H1 (cell line): ENCODE data around the gene ADCY1.

Source experiments
- CEBPB ChIP-seq: IDR thresholded peaks from 2 replicates; pipeline ENCODE4 v1.6.1; 2012; ENCODE audit warnings: low read depth, low read length
- CHD1 ChIP-seq: IDR thresholded peaks from 2 replicates; pipeline ENCODE4 v1.6.1; 2012; ENCODE audit warnings: low read depth, low read length, improper control_type of control experiment
- CREB1 ChIP-seq: IDR thresholded peaks from 2 replicates; pipeline ENCODE4 v1.6.1; 2012; ENCODE audit warnings: inconsistent platforms
- EP300 ChIP-seq, 2 experiments: IDR thresholded peaks; 1 replicate in 1 of 2; 2 replicates in 1 of 2; pipeline ENCODE4 v1.6.1; 2011 to 2012; ENCODE audit warnings: low read depth in 2 of 2, low read length in 2 of 2, mild to moderate bottlenecking in 2 of 2, borderline replicate concordance in 1 of 2, inconsistent platforms in 1 of 2, moderate library complexity in 1 of 2
- EZH2 ChIP-seq: fragments of 200-600 bp; sonication (generic); IDR thresholded peaks from 2 replicates; pipeline ENCODE4 v1.7.1; 2012; ENCODE audit warnings: low read depth, mild to moderate bottlenecking, moderate library complexity, low read length, inconsistent platforms; ENCODE audit not compliant: severe bottlenecking
- NRF1 ChIP-seq: IDR thresholded peaks from 2 replicates; pipeline ENCODE4 v1.6.1; 2011; ENCODE audit warnings: mild to moderate bottlenecking, low read depth, low read length, improper control_type of control experiment
- POLR2A ChIP-seq, 2 experiments: IDR thresholded peaks; 1 replicate in 1 of 2; 2 replicates in 1 of 2; pipeline ENCODE4 v1.6.1; 2011; ENCODE audit warnings: low read depth in 2 of 2, low read length in 2 of 2, mild to moderate bottlenecking in 2 of 2; ENCODE audit errors: control extremely low read depth in 1 of 2
- RBBP5 ChIP-seq: IDR thresholded peaks from 2 replicates; pipeline ENCODE4 v1.7.1; 2012; ENCODE audit warnings: low read depth, mild to moderate bottlenecking, inconsistent platforms, low read length, moderate library complexity, borderline replicate concordance
- RXRA ChIP-seq: IDR thresholded peaks from 2 replicates; pipeline ENCODE4 v1.6.1; 2011; ENCODE audit warnings: low read depth, mild to moderate bottlenecking, low read length, moderate library complexity; ENCODE audit not compliant: insufficient read depth
- SUZ12 ChIP-seq: fragments of 200-600 bp; sonication (generic); IDR thresholded peaks from 2 replicates; pipeline ENCODE4 v1.6.1; 2012; ENCODE audit warnings: mild to moderate bottlenecking, inconsistent platforms, low read length, moderate library complexity, mixed read lengths
- TEAD4 ChIP-seq: IDR thresholded peaks from 2 replicates; pipeline ENCODE4 v1.6.1; 2012; ENCODE audit warnings: low read depth, low read length, inconsistent platforms, mixed read lengths
- YY1 ChIP-seq: IDR thresholded peaks from 2 replicates; pipeline ENCODE4 v1.6.1; 2011; ENCODE audit warnings: low read depth, mild to moderate bottlenecking, low read length
- TF ChIP-seq, protein P1 (sequence below), 3 experiments: IDR thresholded peaks; 1 replicate in 2 of 3; 2 replicates in 1 of 3; pipeline versions ENCODE4 v1.5.1 to v1.6.1; 2011; ENCODE audit warnings: low read length in 3 of 3, mild to moderate bottlenecking in 3 of 3, inconsistent platforms in 2 of 3, low read depth in 1 of 3, moderate library complexity in 1 of 3; ENCODE audit not compliant: insufficient read depth in 1 of 3; ENCODE audit errors: control extremely low read depth in 1 of 3

DNA sequence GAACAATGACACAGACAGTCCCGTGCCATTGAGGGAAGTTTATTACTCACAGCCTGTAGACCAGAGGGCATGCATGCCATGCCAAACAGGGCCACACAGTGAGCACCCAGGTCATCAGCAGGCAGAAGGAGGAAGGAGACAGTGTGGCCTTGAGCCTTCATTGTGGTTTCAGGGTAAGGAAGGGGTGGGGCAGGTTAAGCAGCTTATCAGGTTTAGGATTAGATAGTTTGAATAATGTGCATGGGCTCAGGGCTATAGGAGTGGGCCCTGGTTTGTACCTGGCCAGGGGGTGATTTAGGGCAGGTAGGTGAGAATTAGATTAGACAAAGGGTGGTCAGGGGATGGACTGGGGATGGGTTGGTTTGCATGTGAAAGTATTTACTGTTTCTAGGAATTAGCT lies 67.9 kb downstream of the ADCY1 start:
- TF ChIP-seq CREB1 (no peak), EZH2 (no peak), CHD1 (no peak), RBBP5 (no peak), EP300 (IDR thresholded peaks at IDR 0.05; ENCODE audit: borderline replicate concordance in 1 of 2, low read depth in 2 of 2, low read length in 2 of 2) (no peak), YY1 (no peak), NRF1 (no peak), TEAD4 (no peak), POLR2A (IDR thresholded peaks at IDR 0.05; ENCODE audit: control extremely low read depth in 1 of 2, low read depth in 2 of 2, low read length in 2 of 2) (no peak), SUZ12 (no peak), RXRA (no peak), CEBPB (no peak)
- TF ChIP-seq, protein P1, sequence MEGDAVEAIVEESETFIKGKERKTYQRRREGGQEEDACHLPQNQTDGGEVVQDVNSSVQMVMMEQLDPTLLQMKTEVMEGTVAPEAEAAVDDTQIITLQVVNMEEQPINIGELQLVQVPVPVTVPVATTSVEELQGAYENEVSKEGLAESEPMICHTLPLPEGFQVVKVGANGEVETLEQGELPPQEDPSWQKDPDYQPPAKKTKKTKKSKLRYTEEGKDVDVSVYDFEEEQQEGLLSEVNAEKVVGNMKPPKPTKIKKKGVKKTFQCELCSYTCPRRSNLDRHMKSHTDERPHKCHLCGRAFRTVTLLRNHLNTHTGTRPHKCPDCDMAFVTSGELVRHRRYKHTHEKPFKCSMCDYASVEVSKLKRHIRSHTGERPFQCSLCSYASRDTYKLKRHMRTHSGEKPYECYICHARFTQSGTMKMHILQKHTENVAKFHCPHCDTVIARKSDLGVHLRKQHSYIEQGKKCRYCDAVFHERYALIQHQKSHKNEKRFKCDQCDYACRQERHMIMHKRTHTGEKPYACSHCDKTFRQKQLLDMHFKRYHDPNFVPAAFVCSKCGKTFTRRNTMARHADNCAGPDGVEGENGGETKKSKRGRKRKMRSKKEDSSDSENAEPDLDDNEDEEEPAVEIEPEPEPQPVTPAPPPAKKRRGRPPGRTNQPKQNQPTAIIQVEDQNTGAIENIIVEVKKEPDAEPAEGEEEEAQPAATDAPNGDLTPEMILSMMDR (IDR thresholded peaks at IDR 0.05; ENCODE audit: control extremely low read depth in 1 of 3, insufficient read depth in 1 of 3, low read depth in 1 of 3, low read length in 3 of 3): no peak
